ENCODE data around the gene PTPN3. TPM values are rescaled to one million over a fixed set of nuclear protein-coding genes. Genes with fewer than 3 reads are reported as not detected.

The PTPN3 gene
- total RNA-seq, 2 donors from 2014 or later: 13.2 to 19.5 TPM

- H3K4me1 ChIP-seq: peaks cover 59% of the 10 kb centered on the region
- no peaks in the 10 kb centered on the region for H3K27me3 ChIP-seq
- H3K4me3 ChIP-seq: no peak overlapping the region
- no peak overlapping the region for H3K27ac ChIP-seq
- no peaks in the 10 kb centered on the region for H3K36me3 ChIP-seq (replicated peaks in 1 of 2; ENCODE audit: insufficient read depth in 1 of 2, low read depth in 2 of 2)
- 40 to 41% methylated on average over 5 of the region's 5 CpGs for WGBS, 2 donors
- DNase-seq: no peak
- H3K9me3 ChIP-seq: no peaks in the 10 kb centered on the region
- intact Hi-C loops (cut with DNase I): no loop called here
- TF ChIP-seq CTCF (IDR thresholded peaks at IDR 0.05) (no peak), POLR2A (IDR thresholded peaks at IDR 0.05) (no peak)
- no peak for ATAC-seq
Observed at GRCh38 chr9:109471475-109472393, 26.4 kb downstream of the PTPN3 start.

GRCh38 chr9:109469646-109470358 is 28.3 kb downstream of the PTPN3 start:
- 30 to 34% methylated on average over 13 of the region's 13 CpGs for WGBS, 2 donors
- intact Hi-C loops (cut with DNase I): no loop called here
- ATAC-seq (peak; percentile 97), DNase-seq (peak; percentile 81 to 85 (median 82))
- TF ChIP-seq POLR2A (IDR thresholded peaks at IDR 0.05) (no peak), CTCF (IDR thresholded peaks at IDR 0.05) (peak; percentile 71 to 93 (median 86))
- H3K4me3 ChIP-seq: no peak overlapping the region
- no peaks in the 10 kb centered on the region for H3K9me3 ChIP-seq
- no peaks in the 10 kb centered on the region for H3K36me3 ChIP-seq (replicated peaks in 1 of 2; ENCODE audit: insufficient read depth in 1 of 2, low read depth in 2 of 2)
- no peaks in the 10 kb centered on the region for H3K27me3 ChIP-seq
- peaks cover 40% of the 10 kb centered on the region for H3K4me1 ChIP-seq
- H3K27ac ChIP-seq: no peak overlapping the region

GRCh38 chr9:109468927-109469326 is 29.2 kb downstream of the PTPN3 start:
- no peak for TF ChIP-seq POLR2A (IDR thresholded peaks at IDR 0.05)
- TF ChIP-seq CTCF (IDR thresholded peaks at IDR 0.05): no peak
- Histone ChIP-seq H3K4me3 (no peak overlapping the region), H3K9me3 (no peaks in the 10 kb centered on the region), H3K36me3 (replicated peaks in 1 of 2; ENCODE audit: insufficient read depth in 1 of 2, low read depth in 2 of 2) (no peaks in the 10 kb centered on the region), H3K4me1 (peaks cover 31% of the 10 kb centered on the region), H3K27me3 (no peaks in the 10 kb centered on the region), H3K27ac (no peak overlapping the region)
- DNase-seq (no peak), ATAC-seq (no peak)
- 76 to 90% methylated on average over 5 of the region's 5 CpGs for WGBS, 2 donors
- intact Hi-C loops (cut with DNase I): no loop called here

- WGBS, 2 donors: 49 to 61% methylated on average over 2 of the region's 2 CpGs
- TF ChIP-seq CTCF (IDR thresholded peaks at IDR 0.05): no peak
- TF ChIP-seq POLR2A (IDR thresholded peaks at IDR 0.05): no peak
- Histone ChIP-seq H3K4me3 (no peak overlapping the region), H3K36me3 (replicated peaks in 1 of 2; ENCODE audit: insufficient read depth in 1 of 2, low read depth in 2 of 2) (no peaks in the 10 kb centered on the region), H3K9me3 (no peaks in the 10 kb centered on the region), H3K27ac (no peak overlapping the region), H3K27me3 (no peaks in the 10 kb centered on the region), H3K4me1 (peaks cover 23% of the 10 kb centered on the region)
- ATAC-seq (no peak), DNase-seq (no peak)
- intact Hi-C loops (cut with DNase I): no loop called here
Observed at GRCh38 chr9:109467936-109468335, 30.2 kb downstream of the PTPN3 start.
